ENCODE measurements around the gene SLC26A5. TPM values are rescaled to one million over a fixed set of nuclear protein-coding genes. Genes with fewer than 3 reads are reported as not detected.

The SLC26A5 gene
- total RNA-seq, 1 donor from 2014 or later = not detected

DNA sequence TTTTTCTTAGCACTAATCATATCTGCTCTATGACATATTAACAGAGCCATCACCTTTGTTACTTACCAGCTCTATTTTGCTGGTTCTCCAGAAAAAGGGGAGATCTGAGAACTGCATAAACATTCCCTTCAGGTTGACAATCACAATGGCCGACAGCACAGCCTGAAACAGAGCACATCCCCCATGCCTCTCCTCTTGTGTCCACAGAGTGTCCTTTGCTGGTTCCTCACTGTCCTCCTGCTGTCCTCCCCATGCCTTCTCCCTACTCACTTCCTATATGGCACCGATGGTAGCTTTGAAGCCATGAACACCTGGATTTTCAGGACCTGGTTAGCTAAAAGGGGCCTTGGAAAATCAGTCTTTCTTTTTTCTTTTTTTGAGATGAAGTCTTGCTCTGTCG is 56.7 kb downstream of the SLC26A5 start:
- TF ChIP-seq CTCF (IDR thresholded peaks at IDR 0.05) (no peak), POLR2AphosphoS5 (IDR thresholded peaks at IDR 0.05; ENCODE audit: insufficient read depth in 1 of 2, low read depth in 1 of 2) (no peak)
- no peaks in the 10 kb centered on the region for H3K27me3 ChIP-seq
- intact Hi-C loops (cut with DNase I) = no loop called here
- no peak overlapping the region for H3K27ac ChIP-seq
- H3K4me1 ChIP-seq = no peaks in the 10 kb centered on the region
- H3K9me3 ChIP-seq = no peaks in the 10 kb centered on the region
- H3K36me3 ChIP-seq = no peaks in the 10 kb centered on the region
- DNase-seq (ENCODE audit: extremely low spot score in 2 of 2) = no peak
- H3K4me3 ChIP-seq = no peak overlapping the region

DNA sequence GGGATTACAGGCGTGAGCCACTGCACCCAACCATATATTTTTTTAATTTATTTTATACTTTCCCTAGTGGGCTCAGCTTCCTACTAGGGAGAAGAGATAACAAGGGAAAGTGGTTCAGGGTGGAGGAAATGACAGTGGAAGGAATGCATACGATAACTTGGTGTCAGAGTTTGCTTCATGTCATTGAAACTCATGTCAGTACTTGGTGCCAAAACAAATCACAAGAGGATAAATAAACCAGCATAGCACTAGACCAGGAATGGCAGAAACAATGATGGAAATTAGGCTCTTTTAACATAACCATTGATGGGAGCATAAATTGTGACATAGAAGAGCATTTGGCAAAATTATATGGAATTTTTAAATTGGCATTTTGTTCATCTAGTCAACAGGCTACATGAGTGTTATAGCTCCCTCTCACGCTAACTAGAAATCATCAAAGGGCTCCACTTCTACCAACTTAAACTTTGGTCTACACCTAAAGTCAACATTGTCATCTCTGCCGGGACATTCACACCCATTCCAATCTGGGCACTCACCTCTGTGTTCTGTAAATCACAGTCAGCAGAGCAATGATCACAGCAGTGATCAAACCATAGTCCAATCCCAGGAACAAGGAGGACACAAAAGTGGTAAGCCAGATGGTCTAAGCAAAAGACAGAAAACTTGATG is 57.4 kb downstream of the SLC26A5 start:
- no peaks in the 10 kb centered on the region for H3K4me1 ChIP-seq
- H3K27ac ChIP-seq = no peak overlapping the region
- no peak overlapping the region for H3K4me3 ChIP-seq
- no peaks in the 10 kb centered on the region for H3K9me3 ChIP-seq
- intact Hi-C loops (cut with DNase I) = no loop called here
- no peak for TF ChIP-seq POLR2AphosphoS5 (IDR thresholded peaks at IDR 0.05; ENCODE audit: insufficient read depth in 1 of 2, low read depth in 1 of 2)
- TF ChIP-seq POLR2A (IDR thresholded peaks at IDR 0.05) = no peak
- no peak for TF ChIP-seq CTCF (IDR thresholded peaks at IDR 0.05)
- no peak for DNase-seq (ENCODE audit: extremely low spot score in 2 of 2)
- no peaks in the 10 kb centered on the region for H3K27me3 ChIP-seq
- H3K36me3 ChIP-seq = no peaks in the 10 kb centered on the region

DNA sequence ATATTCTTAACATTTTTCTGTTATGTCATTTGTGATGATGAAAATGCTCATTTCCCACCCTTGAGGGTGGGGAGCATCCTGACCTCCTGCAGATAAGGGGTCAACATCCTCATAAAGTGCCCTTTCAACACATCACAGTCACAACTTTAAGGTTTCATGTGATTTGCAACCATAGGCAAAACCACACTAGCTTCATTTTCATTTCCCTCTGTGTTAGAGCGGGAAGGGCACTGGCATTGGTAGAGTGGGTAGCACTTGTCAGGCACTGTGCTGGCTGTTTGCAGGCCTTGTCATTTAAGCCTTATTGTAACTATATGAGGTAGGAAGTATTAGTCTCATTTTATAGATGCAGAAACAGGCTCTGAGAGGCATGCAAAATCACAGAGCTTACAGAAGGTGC is 58.8 kb downstream of the SLC26A5 start:
- Histone ChIP-seq H3K9me3 (no peaks in the 10 kb centered on the region), H3K27ac (no peak overlapping the region), H3K4me3 (no peak overlapping the region), H3K27me3 (no peaks in the 10 kb centered on the region), H3K36me3 (no peaks in the 10 kb centered on the region), H3K4me1 (no peaks in the 10 kb centered on the region)
- intact Hi-C loops (cut with DNase I) = no loop called here
- DNase-seq (ENCODE audit: extremely low spot score in 2 of 2) = no peak
- TF ChIP-seq POLR2AphosphoS5 (IDR thresholded peaks at IDR 0.05; ENCODE audit: insufficient read depth in 1 of 2, low read depth in 1 of 2) (no peak), POLR2A (IDR thresholded peaks at IDR 0.05) (no peak), CTCF (IDR thresholded peaks at IDR 0.05) (no peak)

DNA sequence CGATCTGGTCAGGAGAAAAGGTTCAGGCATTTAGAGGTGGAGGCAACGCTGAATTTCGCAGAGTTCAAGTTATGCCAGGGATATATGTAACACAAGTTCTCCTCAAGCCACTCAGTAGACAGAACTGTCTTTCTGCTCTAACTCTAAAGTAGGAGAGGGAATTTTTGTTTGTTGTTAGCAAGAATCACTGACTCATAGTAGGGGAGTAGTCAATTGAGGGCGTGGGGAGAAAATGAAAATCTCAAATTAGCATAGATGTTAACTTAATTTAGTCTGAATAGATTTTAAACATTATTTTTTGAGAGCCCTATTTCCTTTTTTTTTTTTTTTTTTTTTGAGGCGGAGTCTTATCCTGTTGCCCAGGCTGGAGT is 64.0 kb downstream of the SLC26A5 start:
- H3K4me1 ChIP-seq = no peaks in the 10 kb centered on the region
- intact Hi-C loops (cut with DNase I) = no loop called here
- no peak overlapping the region for H3K4me3 ChIP-seq
- no peaks in the 10 kb centered on the region for H3K36me3 ChIP-seq
- no peak for TF ChIP-seq POLR2AphosphoS5 (IDR thresholded peaks at IDR 0.05; ENCODE audit: insufficient read depth in 1 of 2, low read depth in 1 of 2)
- no peak for TF ChIP-seq POLR2A (IDR thresholded peaks at IDR 0.05)
- TF ChIP-seq CTCF (IDR thresholded peaks at IDR 0.05) = no peak
- H3K27me3 ChIP-seq = no peaks in the 10 kb centered on the region
- no peak overlapping the region for H3K27ac ChIP-seq
- H3K9me3 ChIP-seq = no peaks in the 10 kb centered on the region
- DNase-seq (ENCODE audit: extremely low spot score in 2 of 2) = no peak

- Histone ChIP-seq H3K36me3 (no peaks in the 10 kb centered on the region), H3K27ac (no peak overlapping the region), H3K4me1 (no peaks in the 10 kb centered on the region), H3K27me3 (no peaks in the 10 kb centered on the region), H3K9me3 (no peaks in the 10 kb centered on the region), H3K4me3 (no peak overlapping the region)
- no peak for TF ChIP-seq CTCF (IDR thresholded peaks at IDR 0.05)
- no peak for TF ChIP-seq POLR2AphosphoS5 (IDR thresholded peaks at IDR 0.05; ENCODE audit: insufficient read depth in 1 of 2, low read depth in 1 of 2)
- no peak for TF ChIP-seq POLR2A (IDR thresholded peaks at IDR 0.05)
- intact Hi-C loops (cut with DNase I) = no loop called here
- no peak for DNase-seq (ENCODE audit: extremely low spot score in 2 of 2)
Measured at GRCh38 chr7:103381280-103382031, 64.6 kb downstream of the SLC26A5 start.

Data from vagina (tissue), 2 donors.